HUDEP-2 (cell line): ENCODE results near the gene SSR4.
"Not testable (repeated sequence)": the region's sequence is repeated elsewhere in the genome, so short reads cannot be mapped to it uniquely, and the experiment has no call there.

Source experiments
- DNase-seq, 76 experiments: peaks; one replicate each; lab custom pipeline; 2025; ENCODE audit not compliant: unreplicated experiment in 76 of 76; lab: John Stamatoyannopoulos, UW

Gene SSR4

GRCh38 chrX:153794018-153794896 is at the start of gene SSR4, which contains the start of gene IDH3G:
SSR4 (plus strand) TSS chrX:153794668; CDS start chrX:153794688, 20 bp downstream.
IDH3G (minus strand) TSS chrX:153794375; CDS start chrX:153794326, 49 bp downstream.
- DNase-seq = peak; percentile 11 to 92 (median 85)

GRCh38 chrX:153745067-153745433 is 49.4 kb upstream of the SSR4 start:
- not testable (repeated sequence) for DNase-seq

- no peak for DNase-seq
These were observed 48.1 kb upstream of the SSR4 start for GRCh38 chrX:153746359-153746758.

GRCh38 chrX:153746991-153747390 is 47.5 kb upstream of the SSR4 start:
- DNase-seq = not testable (repeated sequence)

GRCh38 chrX:153749017-153749416 is 45.5 kb upstream of the SSR4 start:
- DNase-seq = not testable (repeated sequence)

- DNase-seq = no peak
These were observed 44.2 kb upstream of the SSR4 start for GRCh38 chrX:153750127-153750774.

- DNase-seq = no peak
These were observed 39.3 kb upstream of the SSR4 start for GRCh38 chrX:153755136-153755535.

GRCh38 chrX:153761863-153762262 is 32.6 kb upstream of the SSR4 start:
- DNase-seq = no peak

- no peak for DNase-seq
These were observed 31.8 kb upstream of the SSR4 start for GRCh38 chrX:153762626-153763173.

GRCh38 chrX:153763298-153763932 is 31.1 kb upstream of the SSR4 start:
- no peak for DNase-seq

- peak in 73 of 76 experiments; percentile 0 to 79 (median 61) for DNase-seq
These were observed 30.3 kb upstream of the SSR4 start, which contains the start of gene PLXNB3 for GRCh38 chrX:153763989-153764755. PLXNB3 (plus strand) TSS chrX:153764249; CDS start chrX:153765536, 1,287 bp downstream.

- no peak for DNase-seq
These were observed 29.7 kb upstream of the SSR4 start for GRCh38 chrX:153764786-153765137.

- DNase-seq = peak in 69 of 76 experiments; percentile 2 to 71 (median 40)
These were observed 29.1 kb upstream of the SSR4 start for GRCh38 chrX:153765138-153766079.

- DNase-seq = peak in 64 of 76 experiments; percentile 0 to 76 (median 34)
These were observed 28.2 kb upstream of the SSR4 start for GRCh38 chrX:153766098-153766817.

- DNase-seq = no peak
These were observed 27.4 kb upstream of the SSR4 start for GRCh38 chrX:153766871-153767673.

GRCh38 chrX:153767674-153768055 is 26.8 kb upstream of the SSR4 start:
- DNase-seq = no peak

- DNase-seq = no peak
These were observed 25.9 kb upstream of the SSR4 start for GRCh38 chrX:153768311-153769157.
